IPS DF 19.7 (cell line): ENCODE measurements around the gene DHRS12.

Source experiments
- DNase-seq: peaks from one replicate; pipeline ENCODE4 v3.0.0-alpha.2; 2013; ENCODE audit warnings: low read depth, low spot score

Gene DHRS12

GRCh38 chr13:51811046-51811445 lies 7.1 kb upstream of the DHRS12 start:
- no peak for DNase-seq

DNA sequence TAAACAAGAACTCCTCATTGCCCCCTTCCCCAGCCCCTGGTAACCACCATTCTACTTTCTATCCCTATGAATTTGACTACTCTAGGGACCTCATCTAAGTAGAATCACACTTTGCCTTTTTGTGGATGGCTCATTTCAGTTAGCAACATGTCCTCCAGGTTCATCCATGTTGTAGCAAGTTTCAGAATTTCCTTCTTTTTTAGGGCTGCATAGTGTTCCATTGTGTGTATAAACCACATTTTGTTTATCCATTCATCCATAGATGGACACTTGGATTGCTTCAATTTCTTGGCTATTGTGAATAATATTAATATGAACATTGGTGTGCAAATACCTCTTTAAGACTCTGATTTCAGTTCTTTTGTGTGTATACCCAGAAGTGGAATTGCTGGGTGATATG lies 4.8 kb upstream of the DHRS12 start:
- DNase-seq, result no peak

DNA sequence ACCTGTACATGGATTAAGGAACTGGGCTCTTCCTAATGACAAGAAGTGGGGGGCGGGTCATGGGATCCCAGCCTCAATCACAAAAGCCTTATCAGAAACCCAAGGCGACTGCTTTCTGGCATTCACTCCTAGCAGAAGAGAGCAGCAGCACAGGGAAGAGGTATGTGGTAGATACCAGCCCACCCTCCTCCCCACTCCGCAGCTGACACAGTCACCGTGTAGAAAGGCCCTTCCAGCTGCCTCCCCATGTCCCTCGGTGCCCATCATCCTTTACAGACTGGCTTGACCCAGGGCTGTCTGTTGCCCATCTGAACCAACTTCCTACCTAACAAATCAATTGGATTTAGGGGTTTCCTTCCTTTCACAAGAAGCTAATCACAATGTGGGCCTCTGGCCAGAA lies 3.1 kb upstream of the DHRS12 start:
- DNase-seq, result no peak

DNA sequence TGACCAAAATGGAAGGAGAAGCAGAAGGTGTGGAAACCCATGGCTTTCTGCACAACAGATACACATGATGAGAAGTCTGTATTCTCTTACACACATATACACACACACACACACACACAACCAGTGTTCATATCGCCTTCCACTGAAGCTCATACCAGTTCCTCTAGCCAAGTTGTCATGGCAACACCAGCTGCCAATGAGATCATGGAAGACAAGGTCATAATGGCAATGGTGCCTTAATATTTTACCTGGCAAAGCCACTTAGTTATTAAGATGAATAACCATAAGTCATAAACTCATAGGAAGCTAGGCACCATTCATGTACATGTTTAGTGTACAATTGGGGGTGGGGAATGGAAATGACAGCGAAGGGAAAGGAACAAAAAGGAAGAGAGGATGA lies 2.6 kb upstream of the DHRS12 start:
- DNase-seq, result no peak

- no peak for DNase-seq
Observed at GRCh38 chr13:51805925-51806324, 2.0 kb upstream of the DHRS12 start.

GRCh38 chr13:51805313-51805712 lies 1.4 kb upstream of the DHRS12 start:
- no peak for DNase-seq

DNA sequence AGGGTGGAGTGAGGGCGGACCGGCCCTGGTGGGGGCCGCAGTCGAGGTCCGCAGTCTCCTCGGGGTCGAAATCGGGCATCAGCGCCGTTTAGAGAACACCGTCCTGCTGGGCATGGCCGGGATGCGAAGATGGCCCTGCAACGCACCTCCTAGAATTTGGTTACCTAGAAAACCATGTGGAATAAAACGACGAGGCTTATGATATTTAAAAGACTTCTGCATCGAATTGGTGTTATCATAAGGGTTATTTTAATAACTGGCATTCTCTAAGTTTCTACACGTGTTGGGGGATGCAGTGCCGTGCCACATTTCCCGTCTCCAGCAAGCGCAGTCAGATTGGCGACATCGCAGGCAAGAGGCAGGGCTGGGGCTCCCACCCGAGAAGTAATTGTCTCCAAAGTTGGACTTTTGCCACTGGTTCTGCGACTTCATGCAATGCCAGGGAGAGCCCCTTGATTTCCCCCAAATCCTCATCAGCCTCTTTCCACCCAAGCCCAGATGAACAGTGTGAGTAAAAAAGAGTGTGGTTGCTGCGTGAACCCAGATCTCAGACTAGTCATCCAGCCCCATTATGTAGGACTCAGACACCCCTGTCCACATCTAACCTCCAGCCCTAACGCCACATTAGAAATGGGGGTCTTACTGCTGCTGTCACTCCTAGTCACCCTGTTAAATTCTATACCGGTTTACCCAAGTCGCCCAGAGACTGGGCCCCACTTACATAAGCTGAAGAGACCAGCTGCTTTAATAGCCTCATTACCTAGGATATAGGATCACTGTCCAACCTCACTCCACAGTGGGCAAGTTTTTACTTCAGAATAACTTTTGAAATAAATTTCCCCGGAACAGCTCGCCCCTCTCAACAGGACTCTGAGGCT lies 571 bp upstream of the DHRS12 start:
- no peak for DNase-seq

- no peak for DNase-seq
Observed at GRCh38 chr13:51802631-51803418, 1.1 kb downstream of the DHRS12 start.

- DNase-seq, result no peak
Observed at GRCh38 chr13:51801631-51802099, 2.3 kb downstream of the DHRS12 start.

DNA sequence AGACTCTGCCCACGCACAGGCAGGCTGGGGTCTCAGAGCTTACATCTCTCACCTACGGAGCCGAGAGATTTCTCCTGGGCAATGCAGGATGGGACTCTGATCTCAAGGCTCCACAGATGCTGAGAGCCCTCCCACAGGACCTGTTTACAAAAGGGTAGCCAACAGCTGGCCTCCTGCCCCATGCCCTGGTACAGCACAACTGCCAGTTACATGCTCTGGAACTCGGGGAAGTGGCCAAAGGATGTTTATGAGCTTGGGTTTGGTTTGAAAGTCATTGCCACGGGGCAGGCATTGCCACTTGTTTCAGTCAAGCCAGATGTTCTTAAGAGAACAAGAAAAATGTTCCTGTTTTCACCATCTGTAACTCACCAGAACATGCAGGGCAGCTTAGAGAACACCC lies 3.5 kb downstream of the DHRS12 start:
- DNase-seq, result no peak

DNA sequence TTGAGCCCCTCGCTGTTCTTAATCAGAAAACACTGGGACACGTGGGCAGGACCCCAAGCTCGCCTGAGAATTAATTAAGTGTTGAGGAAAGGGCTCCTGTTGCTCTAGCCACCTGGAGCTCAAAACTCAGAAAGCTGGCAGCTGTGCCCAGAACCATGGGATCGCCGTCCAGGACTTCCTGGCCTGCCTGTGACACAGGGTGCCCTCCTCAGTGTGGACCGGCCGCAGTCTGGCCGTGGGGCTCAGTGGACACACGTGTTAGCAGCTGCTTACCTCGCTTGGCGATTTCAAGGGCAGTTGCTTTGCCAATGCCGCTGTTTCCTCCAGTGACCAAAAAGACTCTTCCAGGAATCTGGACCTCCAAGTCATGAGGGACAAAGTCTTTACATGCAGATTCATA lies 4.7 kb downstream of the DHRS12 start:
- DNase-seq, result no peak

- peak; percentile 71 for DNase-seq
Observed at GRCh38 chr13:51797664-51798488, 6.1 kb downstream of the DHRS12 start.

DNA sequence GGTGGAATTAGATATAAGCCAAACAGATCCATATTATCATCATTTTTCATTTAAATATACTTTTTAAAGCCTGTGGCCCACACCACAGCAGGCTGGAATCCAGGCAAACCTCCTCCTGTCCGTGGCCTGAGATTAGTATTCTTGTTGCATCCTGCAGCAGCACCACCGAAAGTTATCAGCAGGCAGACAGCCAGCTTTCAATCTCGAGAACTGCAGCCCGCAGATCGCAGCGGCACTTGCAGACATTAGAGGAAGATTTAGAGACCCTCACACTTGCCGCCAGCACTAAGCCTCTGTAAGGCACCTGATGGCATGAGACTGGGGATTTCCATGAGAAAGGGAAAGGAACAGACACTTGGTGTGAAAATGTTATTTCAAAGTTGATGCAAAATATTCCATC lies 7.4 kb downstream of the DHRS12 start:
- no peak for DNase-seq

GRCh38 chr13:51795419-51795818 lies 8.5 kb downstream of the DHRS12 start:
- DNase-seq, result no peak

DNA sequence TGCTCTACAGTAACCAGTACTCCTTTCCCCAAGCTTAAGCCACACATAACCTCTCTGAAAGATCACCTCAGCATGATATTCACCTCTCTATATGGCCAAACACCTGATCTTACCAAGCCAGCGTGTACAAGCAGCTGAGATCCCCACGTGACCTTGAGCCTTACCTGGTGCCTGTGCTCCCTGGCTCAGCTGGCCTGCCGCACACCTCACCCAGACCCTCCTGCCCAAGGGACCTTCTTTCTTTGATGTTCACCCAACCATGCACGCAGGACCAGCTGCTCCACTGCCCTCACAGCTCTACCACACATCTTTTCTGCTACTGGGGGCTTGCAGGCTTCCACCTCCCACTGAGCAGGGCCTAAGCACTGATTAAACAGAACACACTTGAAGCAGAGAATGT lies 9.0 kb downstream of the DHRS12 start:
- DNase-seq, result no peak

- no peak for DNase-seq
Observed at GRCh38 chr13:51793570-51794271, 10.2 kb downstream of the DHRS12 start.

- no peak for DNase-seq
Observed at GRCh38 chr13:51786425-51787265, 17.3 kb downstream of the DHRS12 start.

GRCh38 chr13:51785712-51786424 lies 18.1 kb downstream of the DHRS12 start:
- no peak for DNase-seq

DNA sequence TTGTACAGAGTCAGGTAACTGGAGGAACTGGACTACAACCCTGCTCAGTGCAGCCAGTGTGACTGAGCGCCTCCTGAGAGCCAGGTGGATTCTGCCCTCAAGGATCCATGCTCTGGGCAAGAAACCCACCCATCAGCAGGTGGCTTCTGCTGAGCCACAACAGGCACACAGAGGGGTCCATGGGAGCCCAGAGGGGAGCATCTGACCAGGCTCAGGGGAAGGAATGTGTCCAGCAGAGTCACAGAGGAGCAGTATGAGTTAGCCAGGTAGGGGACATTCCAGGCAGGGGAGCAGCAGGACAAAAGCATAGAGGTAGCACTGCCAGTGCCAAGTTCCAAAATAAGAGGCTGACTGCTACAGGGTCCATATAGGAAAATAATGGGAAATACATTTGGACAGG lies 19.9 kb downstream of the DHRS12 start:
- no peak for DNase-seq
